Lung (tissue), 12 donors: ENCODE data around the gene HAUS6. TPM values are rescaled to one million over a fixed set of nuclear protein-coding genes. Genes with fewer than 3 reads are reported as not detected.

Experiments used
- ATAC-seq: fragments of 200-7000 bp; cut with Tn5 transposase; one replicate; pipeline ENCODE4 v1.9.1; 2020; ENCODE audit warnings: moderate number of reproducible peaks; ENCODE audit not compliant: insufficient read depth, low FRiP score
- DNase-seq, 3 donors: peaks; one replicate each; pipeline ENCODE4 v3.0.0-alpha.2; 2013 to 2017
- H3K27ac ChIP-seq, 2 donors: one replicate each; pipeline ENCODE4 v1.5.1; 2013; ENCODE audit warnings: mild to moderate bottlenecking in 2 of 2, moderate library complexity in 2 of 2, control low read depth in 1 of 2, inconsistent platforms in 1 of 2, low read depth in 1 of 2, low read length in 1 of 2
- H3K27me3 ChIP-seq, 3 donors: one replicate each; pipeline ENCODE4 v1.5.1; 2013; ENCODE audit warnings: low read length in 2 of 3; ENCODE audit not compliant: control insufficient read depth in 3 of 3, insufficient read depth in 3 of 3
- H3K36me3 ChIP-seq, 4 donors: one replicate each; pipeline ENCODE4 v1.5.1; 2013; ENCODE audit warnings: low read length in 4 of 4, mild to moderate bottlenecking in 1 of 4, moderate library complexity in 1 of 4; ENCODE audit not compliant: control insufficient read depth in 4 of 4, insufficient read depth in 4 of 4
- H3K4me1 ChIP-seq, 5 donors: one replicate each; pipeline ENCODE4 v1.5.1; 2013; ENCODE audit warnings: low read length in 5 of 5, mild to moderate bottlenecking in 2 of 5, moderate library complexity in 1 of 5; ENCODE audit not compliant: control insufficient read depth in 5 of 5, insufficient read depth in 5 of 5
- H3K4me3 ChIP-seq: one replicate; pipeline ENCODE4 v1.5.1; 2013; ENCODE audit warnings: mild to moderate bottlenecking, control low read depth, moderate library complexity
- H3K9ac ChIP-seq, 2 donors: one replicate each; pipeline ENCODE4 v1.5.1; 2013; ENCODE audit warnings: low read length in 2 of 2, control low read depth in 1 of 2; ENCODE audit not compliant: insufficient read depth in 1 of 2
- H3K9me3 ChIP-seq, 4 donors: one replicate each; pipeline ENCODE4 v1.5.1; 2013; ENCODE audit warnings: low read length in 3 of 4, mild to moderate bottlenecking in 1 of 4, moderate library complexity in 1 of 4; ENCODE audit not compliant: control insufficient read depth in 4 of 4, insufficient read depth in 3 of 4
- CTCF ChIP-seq: IDR thresholded peaks from 2 replicates; pipeline ENCODE4 v1.5.1; 2012; ENCODE audit warnings: mild to moderate bottlenecking; ENCODE audit errors: control extremely low read depth, extremely low read depth
- WGBS, 2 donors: extraction: QIAGEN DNeasy Blood & Tissue Kit; methylation state at CpG; one replicate each; pipeline ENCODE4 v1.1.7; 2013; 5-methylcytosine and 5-hydroxymethylcytosine counted together
- polyA plus RNA-seq, 2 donors: library from polyadenylated mRNA; stranded (reverse); fragments of 200-250 nt; gene quantifications; one replicate each; pipeline ENCODE4 v1.2.1, GENCODE V29; 2013
- total RNA-seq, 2 donors: library from RNA; depleted of rRNA in 1 of 2; stranded (reverse); fragments of >200 nt in 1 of 2; gene quantifications; one replicate each; pipeline ENCODE4 v1.2.1, GENCODE V29; 2014 to 2021
- donor health status: control.
- donor health status: control.
- donor health status: Bipolar disorder and iron deficiency.
- donor health status: healthy.
- donor health status: DM: yes; HTN: yes; CAD: no.

Gene HAUS6
- total and polyA plus RNA-seq, 4 donors = 3.6 to 13.1 (median 5.7) TPM

- Histone ChIP-seq H3K4me1 (no peaks in the 10 kb centered on the region), H3K27me3 (no peaks in the 10 kb centered on the region), H3K9me3 (no peaks in the 10 kb centered on the region), H3K9ac (no peak overlapping the region), H3K4me3 (no peak overlapping the region), H3K36me3 (no peaks in the 10 kb centered on the region), H3K27ac (no peak overlapping the region)
- TF ChIP-seq CTCF = no peak
- ATAC-seq = no peak
- peak in 1 of 3 donors; percentile 12 for DNase-seq
- WGBS, 2 donors = 60 to 77% methylated on average over 3 of the region's 3 CpGs
Measured at GRCh38 chr9:19149230-19149629, 46.5 kb upstream of the HAUS6 start.

- ATAC-seq = no peak
- 75 to 86% methylated on average over 5 of the region's 5 CpGs for WGBS, 2 donors
- Histone ChIP-seq H3K27ac (no peak overlapping the region), H3K4me1 (no peaks in the 10 kb centered on the region), H3K9ac (no peak overlapping the region), H3K9me3 (no peaks in the 10 kb centered on the region), H3K4me3 (no peak overlapping the region), H3K36me3 (no peaks in the 10 kb centered on the region), H3K27me3 (no peaks in the 10 kb centered on the region)
- no peak for TF ChIP-seq CTCF
- peak in 2 of 3 donors; percentile 12 to 20 for DNase-seq
Measured at GRCh38 chr9:19148187-19148586, 45.5 kb upstream of the HAUS6 start.

DNA sequence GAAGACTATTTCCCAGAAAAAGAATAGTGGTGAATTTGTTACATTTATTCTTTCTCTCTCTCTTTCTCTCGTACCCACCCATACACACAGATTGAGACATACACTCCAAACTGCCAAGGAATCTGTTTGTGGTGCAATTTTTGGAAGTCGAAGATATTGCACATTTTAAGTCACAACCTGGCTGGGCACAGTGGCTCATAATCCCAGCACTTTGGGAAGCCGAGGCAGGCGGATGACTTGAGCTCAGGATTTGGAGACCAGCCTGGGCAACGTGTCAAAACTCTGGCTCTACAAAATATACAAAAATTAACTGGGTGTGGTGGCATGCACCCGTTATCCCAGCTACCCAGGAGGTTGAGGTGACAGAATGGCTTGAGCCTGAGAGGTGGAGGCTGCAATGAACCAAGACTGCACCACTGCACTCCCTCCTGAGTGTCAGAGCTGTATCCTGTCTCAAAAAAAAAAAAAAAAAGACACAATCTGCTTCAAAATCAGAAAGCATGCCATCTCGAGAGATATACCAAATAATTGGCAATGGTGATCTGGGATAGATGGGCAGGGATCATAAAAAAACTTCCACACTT, 43.8 kb upstream of the HAUS6 start:
- WGBS, 2 donors = 78 to 81% methylated on average over 7 of the region's 7 CpGs
- DNase-seq (no peak), ATAC-seq (no peak)
- Histone ChIP-seq H3K4me1 (no peaks in the 10 kb centered on the region), H3K9me3 (no peaks in the 10 kb centered on the region), H3K27ac (no peak overlapping the region), H3K36me3 (no peaks in the 10 kb centered on the region), H3K4me3 (no peak overlapping the region), H3K27me3 (no peaks in the 10 kb centered on the region), H3K9ac (no peak overlapping the region)
- no peak for TF ChIP-seq CTCF

- no peaks in the 10 kb centered on the region for H3K4me1 ChIP-seq
- no peak overlapping the region for H3K9ac ChIP-seq
- no peaks in the 10 kb centered on the region for H3K36me3 ChIP-seq
- 78 to 80% methylated on average over 5 of the region's 5 CpGs for WGBS, 2 donors
- no peak overlapping the region for H3K27ac ChIP-seq
- no peak overlapping the region for H3K4me3 ChIP-seq
- no peak for ATAC-seq
- H3K27me3 ChIP-seq = no peaks in the 10 kb centered on the region
- no peaks in the 10 kb centered on the region for H3K9me3 ChIP-seq
- no peak for DNase-seq
- TF ChIP-seq CTCF = no peak
Measured at GRCh38 chr9:19145881-19146280, 43.2 kb upstream of the HAUS6 start.
